Measurements from ENCODE around the gene SRSF7. TPM values are rescaled to one million over a fixed set of nuclear protein-coding genes. Genes with fewer than 3 reads are reported as not detected.
A peak's percentile ranks its signal among the peaks of the same experiment; 100 is the strongest.

SRSF7 gene
- total and polyA plus RNA-seq, 9 of the 15 experiments (the other 6 are each of a cell fraction or from before 2014, with no cell fraction given): 219 to 726 (median 375) TPM

DNA sequence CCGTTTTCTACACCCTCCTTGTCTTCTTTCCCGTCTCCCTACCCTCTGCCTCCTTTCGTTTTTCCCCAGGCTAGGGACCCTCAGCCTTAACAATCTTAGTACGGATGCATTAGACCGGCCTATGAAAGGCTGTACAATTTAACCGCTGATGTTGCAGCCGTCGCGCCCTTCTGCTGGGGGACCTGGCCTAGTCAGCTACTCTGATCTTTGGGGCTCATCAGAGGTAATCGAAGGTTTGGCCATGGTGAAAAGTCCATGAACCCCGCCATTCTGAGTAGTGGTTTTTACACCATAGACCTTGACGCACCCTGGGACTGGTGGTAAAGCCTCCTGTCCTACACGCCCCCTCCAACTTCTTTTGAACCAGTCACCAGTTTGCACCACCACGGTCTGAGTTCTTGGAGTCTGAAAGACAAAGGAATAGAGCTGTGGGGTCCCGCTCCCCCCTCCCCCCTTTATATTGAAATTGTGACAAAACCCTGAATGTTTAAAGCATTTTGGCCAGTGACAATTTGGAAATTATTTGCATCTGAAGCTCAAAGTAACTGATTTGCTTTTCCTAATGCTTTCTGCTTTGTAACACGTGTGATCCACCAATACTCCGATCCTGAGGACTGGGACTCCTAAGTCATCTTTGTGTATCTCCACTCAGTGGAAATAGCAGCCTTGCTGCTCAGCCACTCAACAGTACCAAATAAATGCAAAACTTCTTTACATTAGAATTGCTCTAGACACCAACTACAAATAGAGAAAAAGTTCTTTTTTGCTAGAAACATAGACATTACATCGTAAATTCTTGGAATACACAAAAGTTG is 642 bp upstream of the SRSF7 start:
- Histone ChIP-seq H2AFZ (ENCODE audit: low read depth, low read length) (peak overlapping the region; percentile 93), H3K9me1 (ENCODE audit: control insufficient read depth, insufficient read depth, low read length) (no peaks in the 10 kb centered on the region), H3K4me1 (replicated peaks in 1 of 2; ENCODE audit: control insufficient read depth in 2 of 2, insufficient read depth in 2 of 2, low read length in 2 of 2) (peaks cover 0 to 26% of the 10 kb centered on the region in 2 experiments; a peak in 3 of 5 replicates), H3K4me2 (ENCODE audit: insufficient read depth, low read length) (peak overlapping the region; percentile 98), H4K20me1 (replicated peaks; ENCODE audit: control insufficient read depth, insufficient read depth, low read length) (peaks cover 27% of the 10 kb centered on the region), H3K27me3 (ENCODE audit: control insufficient read depth in 2 of 2, insufficient read depth in 2 of 2, low read length in 2 of 2) (no peaks in the 10 kb centered on the region), H3K9ac (ENCODE audit: insufficient read depth in 1 of 2, low read depth in 2 of 2, low read length in 2 of 2) (peak overlapping the region; percentile 85 to 99), H3K36me3 (ENCODE audit: control insufficient read depth, insufficient read depth, low read length) (peaks cover 35% of the 10 kb centered on the region), H3K4me3 (peak overlapping the region; percentile 82), H3K9me3 (replicated peaks; ENCODE audit: control insufficient read depth, insufficient read depth, low read depth, low read length) (no peaks in the 10 kb centered on the region), H3K27ac (ENCODE audit: extremely low read depth, low read depth, low read length) (peak overlapping the region; percentile 99), H3K79me2 (ENCODE audit: control insufficient read depth, insufficient read depth, low read length) (peaks cover 44% of the 10 kb centered on the region)
- TSS peak; percentile 86 for BruUV-seq (replicated peaks)
- FAIRE-seq (peak; percentile 11), ATAC-seq (peak; percentile 32), DNase-seq (ENCODE audit: extremely low read depth in 1 of 4, low spot score in 3 of 4) (peak in 3 of 4 experiments; percentile 20 to 68 (median 57))
- POLR2A ChIA-PET: interaction anchor here (0.6 to 3.7 kb wide), 103 partner anchors 10 to 987 kb away, joined by 3 to 107 read pairs (median 5); partner anchors contain the start of genes ATL2, DHX57, GALM and GEMIN6
- intact Hi-C loops (cut with micrococcal nuclease): loop anchor here (1.0 to 5.0 kb wide), 4 partner anchors 26 to 370 kb away; partner anchors contain the start of genes GEMIN6 and SOS1
- CTCF ChIA-PET (ENCODE audit: low intra/inter-chr PET ratio): interaction anchor here (0.5 kb wide), 1 partner anchor 11 kb away, joined by 4 read pairs; no protein-coding TSS in a partner anchor
- 5% methylated on average over 18 of the region's 18 CpGs for WGBS (ENCODE audit: insufficient coverage, low coverage, missing lambda C conversion rate)
- in situ Hi-C loops (cut with MboI): no loop called here
- TF ChIP-seq L3MBTL2 (IDR thresholded peaks at IDR 0.05) (0 out of 2 replicates have a peak, but pooled peaks have one; percentile 2), ZFX (CRISPR knock-in tag; IDR thresholded peaks at IDR 0.05) (peak; percentile 94), KLF13 (tag; IDR thresholded peaks at IDR 0.05; ENCODE audit: borderline replicate concordance, low read depth) (peak; percentile 1; the same call in 1 of the 2 replicates), ELF1 (tag; IDR thresholded peaks at IDR 0.05) (peak; percentile 71; the same call in 1 of the 2 replicates), EWSR1 (IDR thresholded peaks at IDR 0.05; ENCODE audit: borderline replicate concordance, low read depth, partially characterized antibody) (no peak), SREBF2 (CRISPR knock-in tag; IDR thresholded peaks at IDR 0.05) (no peak), ZNF274 (IDR thresholded peaks at IDR 0.05; ENCODE audit: borderline replicate concordance, low read depth, low read length) (no peak), ZNF431 (CRISPR knock-in tag; IDR thresholded peaks at IDR 0.05) (peak; percentile 12), KAT7 (CRISPR knock-in tag; IDR thresholded peaks at IDR 0.05; ENCODE audit: borderline replicate concordance) (0 out of 2 replicates have a peak, but pooled peaks have one; percentile 37), ZC3H8 (IDR thresholded peaks at IDR 0.05) (no peak)

Data from K562 (cell line).